Measurements from ENCODE around the gene CHPF2.

Gene CHPF2

GRCh38 chr7:151264615-151265014 is 32.3 kb downstream of the CHPF2 start:
- H3K4me1 ChIP-seq (ENCODE audit: control insufficient read depth in 1 of 2, insufficient read depth in 1 of 2, low read depth in 1 of 2, low read length in 1 of 2), result no peaks in the 10 kb centered on the region
- H3K27me3 ChIP-seq, result no peaks in the 10 kb centered on the region
- no peak overlapping the region for H3K4me3 ChIP-seq (ENCODE audit: low read depth in 1 of 2, low read length in 1 of 2)
- TF ChIP-seq CTCF (IDR thresholded peaks at IDR 0.05), result no peak
- H3K36me3 ChIP-seq, result no peaks in the 10 kb centered on the region
- no peak overlapping the region for H3K27ac ChIP-seq
- no peaks in the 10 kb centered on the region for H3K9me3 ChIP-seq

GRCh38 chr7:151265351-151265931 is 33.2 kb downstream of the CHPF2 start:
- H3K36me3 ChIP-seq, result no peaks in the 10 kb centered on the region
- no peak for TF ChIP-seq CTCF (IDR thresholded peaks at IDR 0.05)
- peaks cover 3 to 4% of the 10 kb centered on the region in 2 experiments for H3K4me1 ChIP-seq (ENCODE audit: control insufficient read depth in 1 of 2, insufficient read depth in 1 of 2, low read depth in 1 of 2, low read length in 1 of 2)
- no peaks in the 10 kb centered on the region for H3K9me3 ChIP-seq
- H3K27me3 ChIP-seq, result no peaks in the 10 kb centered on the region
- no peak overlapping the region for H3K4me3 ChIP-seq (ENCODE audit: low read depth in 1 of 2, low read length in 1 of 2)
- H3K27ac ChIP-seq, result no peak overlapping the region

- peaks cover 44% of the 10 kb centered on the region in 2 experiments for H3K4me1 ChIP-seq (ENCODE audit: control insufficient read depth in 1 of 2, insufficient read depth in 1 of 2, low read depth in 1 of 2, low read length in 1 of 2)
Measured at GRCh38 chr7:151269511-151269910, 37.2 kb downstream of the CHPF2 start.

GRCh38 chr7:151271699-151272355 is 39.5 kb downstream of the CHPF2 start:
- no peak for TF ChIP-seq CTCF (IDR thresholded peaks at IDR 0.05)
- Histone ChIP-seq H3K9me3 (no peaks in the 10 kb centered on the region), H3K4me3 (ENCODE audit: low read depth in 1 of 2, low read length in 1 of 2) (no peak overlapping the region), H3K27ac (peak overlapping the region; percentile 63), H3K36me3 (no peaks in the 10 kb centered on the region), H3K4me1 (ENCODE audit: control insufficient read depth in 1 of 2, insufficient read depth in 1 of 2, low read depth in 1 of 2, low read length in 1 of 2) (peaks cover 62 to 65% of the 10 kb centered on the region in 2 experiments), H3K27me3 (peaks cover 7% of the 10 kb centered on the region)

More at GRCh38 chr7:151269511-151269910, 37.2 kb downstream of the CHPF2 start:
- H3K9me3 ChIP-seq, result no peaks in the 10 kb centered on the region
- no peaks in the 10 kb centered on the region for H3K27me3 ChIP-seq
- no peak overlapping the region for H3K27ac ChIP-seq
- TF ChIP-seq CTCF (IDR thresholded peaks at IDR 0.05), result no peak
- no peak overlapping the region for H3K4me3 ChIP-seq (ENCODE audit: low read depth in 1 of 2, low read length in 1 of 2)
- H3K36me3 ChIP-seq, result no peaks in the 10 kb centered on the region

- Histone ChIP-seq H3K36me3 (no peaks in the 10 kb centered on the region), H3K4me1 (ENCODE audit: control insufficient read depth in 1 of 2, insufficient read depth in 1 of 2, low read depth in 1 of 2, low read length in 1 of 2) (peaks cover 66 to 69% of the 10 kb centered on the region in 2 experiments), H3K9me3 (no peaks in the 10 kb centered on the region), H3K27me3 (peaks cover 12% of the 10 kb centered on the region), H3K27ac (peak overlapping the region; percentile 63), H3K4me3 (ENCODE audit: low read depth in 1 of 2, low read length in 1 of 2) (no peak overlapping the region)
- no peak for TF ChIP-seq CTCF (IDR thresholded peaks at IDR 0.05)
Measured at GRCh38 chr7:151272405-151272804, 40.1 kb downstream of the CHPF2 start.
